ENCODE measurements around the gene DDIAS. TPM values are rescaled to one million over a fixed set of nuclear protein-coding genes. Genes with fewer than 3 reads are reported as not detected.
"Not testable (repeated sequence)": the region's sequence is repeated elsewhere in the genome, so short reads cannot be mapped to it uniquely, and the experiment has no call there.

The DDIAS gene
- total RNA-seq, 4 donors from 2014 or later: 0.22 to 3.1 (median 1.3) TPM

GRCh38 chr11:82944198-82944597 is 42.7 kb downstream of the DDIAS start:
- TF ChIP-seq, protein P1, sequence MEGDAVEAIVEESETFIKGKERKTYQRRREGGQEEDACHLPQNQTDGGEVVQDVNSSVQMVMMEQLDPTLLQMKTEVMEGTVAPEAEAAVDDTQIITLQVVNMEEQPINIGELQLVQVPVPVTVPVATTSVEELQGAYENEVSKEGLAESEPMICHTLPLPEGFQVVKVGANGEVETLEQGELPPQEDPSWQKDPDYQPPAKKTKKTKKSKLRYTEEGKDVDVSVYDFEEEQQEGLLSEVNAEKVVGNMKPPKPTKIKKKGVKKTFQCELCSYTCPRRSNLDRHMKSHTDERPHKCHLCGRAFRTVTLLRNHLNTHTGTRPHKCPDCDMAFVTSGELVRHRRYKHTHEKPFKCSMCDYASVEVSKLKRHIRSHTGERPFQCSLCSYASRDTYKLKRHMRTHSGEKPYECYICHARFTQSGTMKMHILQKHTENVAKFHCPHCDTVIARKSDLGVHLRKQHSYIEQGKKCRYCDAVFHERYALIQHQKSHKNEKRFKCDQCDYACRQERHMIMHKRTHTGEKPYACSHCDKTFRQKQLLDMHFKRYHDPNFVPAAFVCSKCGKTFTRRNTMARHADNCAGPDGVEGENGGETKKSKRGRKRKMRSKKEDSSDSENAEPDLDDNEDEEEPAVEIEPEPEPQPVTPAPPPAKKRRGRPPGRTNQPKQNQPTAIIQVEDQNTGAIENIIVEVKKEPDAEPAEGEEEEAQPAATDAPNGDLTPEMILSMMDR (IDR thresholded peaks at IDR 0.05): no peak
- TF ChIP-seq POLR2A (IDR thresholded peaks at IDR 0.05) (no peak), EP300 (IDR thresholded peaks at IDR 0.05) (no peak)
- Histone ChIP-seq H3K27ac (no peak overlapping the region), H3K4me3 (no peak overlapping the region), H3K9me3 (no peaks in the 10 kb centered on the region), H3K36me3 (no peaks in the 10 kb centered on the region), H3K4me1 (no peaks in the 10 kb centered on the region), H3K27me3 (no peaks in the 10 kb centered on the region)
- DNase-seq (ENCODE audit: low spot score in 2 of 2): no peak
- WGBS, 2 donors: 56 to 72% methylated on average over 2 of the region's 2 CpGs

DNA sequence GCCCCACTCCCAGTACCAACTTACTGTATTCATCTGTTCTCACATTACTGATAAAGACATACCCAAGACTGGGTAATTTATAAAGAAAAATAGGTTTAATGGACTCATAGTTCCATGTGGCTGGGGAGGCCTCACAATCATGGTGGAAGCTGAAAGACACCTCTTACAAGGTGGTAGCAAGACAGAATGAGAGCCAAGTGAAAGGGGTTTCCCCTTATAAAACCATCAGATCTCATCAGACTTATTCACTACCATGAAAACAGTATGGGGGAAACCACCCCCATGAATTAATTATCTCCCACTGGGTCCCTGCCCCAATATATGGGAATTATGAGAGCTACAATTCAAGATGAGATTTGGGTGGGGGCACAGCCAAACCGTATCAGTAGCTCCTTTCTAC is 43.5 kb downstream of the DDIAS start:
- not testable (repeated sequence) for H3K9me3 ChIP-seq; H3K27ac ChIP-seq; DNase-seq (ENCODE audit: low spot score in 2 of 2); H3K4me1 ChIP-seq; H3K36me3 ChIP-seq; H3K4me3 ChIP-seq; H3K27me3 ChIP-seq
- WGBS, 2 donors: 91 to 92% methylated on average over 1 of the region's 1 CpG

GRCh38 chr11:82945682-82946081 is 44.1 kb downstream of the DDIAS start:
- peaks cover 0 to 4% (median 0%) of the 10 kb centered on the region in 4 donors for H3K9me3 ChIP-seq

GRCh38 chr11:82949352-82949751 is 47.8 kb downstream of the DDIAS start:
- H3K9me3 ChIP-seq: peaks cover 0 to 7% (median 0%) of the 10 kb centered on the region in 4 donors
- no peaks in the 10 kb centered on the region for H3K27me3 ChIP-seq
- no peaks in the 10 kb centered on the region for H3K4me1 ChIP-seq
- TF ChIP-seq, protein P1 (IDR thresholded peaks at IDR 0.05): no peak
- TF ChIP-seq EP300 (IDR thresholded peaks at IDR 0.05) (no peak), POLR2A (IDR thresholded peaks at IDR 0.05) (no peak)
- H3K4me3 ChIP-seq: no peak overlapping the region
- no peaks in the 10 kb centered on the region for H3K36me3 ChIP-seq
- DNase-seq (ENCODE audit: low spot score in 2 of 2): no peak
- H3K27ac ChIP-seq: no peak overlapping the region

More at GRCh38 chr11:82945682-82946081, 44.1 kb downstream of the DDIAS start:
- Histone ChIP-seq H3K4me1 (no peaks in the 10 kb centered on the region), H3K27me3 (no peaks in the 10 kb centered on the region), H3K36me3 (no peaks in the 10 kb centered on the region), H3K4me3 (no peak overlapping the region), H3K27ac (no peak overlapping the region)
- TF ChIP-seq EP300 (IDR thresholded peaks at IDR 0.05): no peak
- no peak for TF ChIP-seq POLR2A (IDR thresholded peaks at IDR 0.05)
- TF ChIP-seq, protein P1 (IDR thresholded peaks at IDR 0.05): no peak
- DNase-seq (ENCODE audit: low spot score in 2 of 2): no peak

DNA sequence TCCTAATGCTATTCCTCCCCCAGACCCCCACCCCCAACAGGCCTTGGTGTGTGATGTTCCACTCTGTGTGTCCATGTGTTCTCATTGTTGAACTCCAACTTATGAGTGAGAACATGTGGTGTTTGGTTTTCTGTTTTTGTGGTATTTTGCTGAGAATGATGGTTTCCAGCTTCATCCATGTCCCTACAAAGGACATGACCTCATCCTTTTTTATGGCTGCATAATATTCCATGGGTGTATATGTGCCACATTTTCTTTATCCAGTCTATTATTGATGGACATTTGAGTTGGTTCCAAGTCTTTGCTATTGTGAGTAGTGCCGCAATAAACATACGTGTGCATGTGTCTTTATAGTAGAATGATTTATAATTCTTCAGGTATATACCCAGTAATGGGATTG is 49.0 kb downstream of the DDIAS start:
- not testable (repeated sequence) for H3K27me3 ChIP-seq; DNase-seq (ENCODE audit: low spot score in 2 of 2); H3K36me3 ChIP-seq; H3K9me3 ChIP-seq; H3K4me3 ChIP-seq; H3K27ac ChIP-seq; H3K4me1 ChIP-seq
- WGBS, 2 donors: 100% methylated on average over 2 of the region's 2 CpGs

DNA sequence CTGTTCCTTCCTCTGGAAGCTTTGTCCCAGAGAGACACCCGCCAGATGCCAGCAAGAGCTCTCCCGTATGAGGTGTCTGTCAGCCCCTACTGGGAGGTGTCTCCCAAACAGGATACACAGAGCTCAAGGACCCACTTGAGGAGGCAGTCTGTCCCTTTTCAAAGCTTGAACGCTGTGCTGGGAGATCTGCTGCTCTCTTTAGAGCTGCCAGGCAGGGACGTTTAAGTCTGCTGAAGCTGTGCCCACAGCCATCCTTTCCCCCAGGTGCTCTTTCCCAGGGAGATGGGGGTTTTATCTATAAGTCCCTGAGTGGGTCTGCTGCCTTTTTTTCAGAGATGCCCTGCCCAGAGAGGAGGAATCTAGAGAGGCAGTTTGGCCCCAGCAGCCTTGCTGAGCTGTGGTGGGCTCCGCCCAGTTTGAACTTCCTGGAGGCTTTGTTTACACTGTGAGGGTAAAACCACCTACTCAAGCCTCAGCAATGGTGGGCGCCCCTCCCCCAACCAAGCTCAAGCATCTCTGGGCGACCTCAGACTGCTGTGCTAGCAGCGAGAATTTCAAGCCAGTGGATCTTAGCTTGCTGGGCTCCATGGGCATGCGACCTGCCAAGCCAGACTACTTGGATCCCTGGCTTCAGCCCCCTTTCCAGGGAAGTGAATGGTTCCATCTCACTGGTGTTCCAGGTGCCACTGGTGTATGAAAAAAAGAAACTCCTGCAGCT is 54.4 kb downstream of the DDIAS start:
- not testable (repeated sequence) for H3K4me1 ChIP-seq; H3K36me3 ChIP-seq; H3K4me3 ChIP-seq; H3K27me3 ChIP-seq; DNase-seq (ENCODE audit: low spot score in 2 of 2); H3K9me3 ChIP-seq; H3K27ac ChIP-seq
- 69 to 71% methylated on average over 9 of the region's 9 CpGs for WGBS, 2 donors
